GM18505 (cell line): ENCODE data around the gene USP14.
"Not testable (repeated sequence)": the region's sequence is repeated elsewhere in the genome, so short reads cannot be mapped to it uniquely, and the experiment has no call there.

Experiments
- ATAC-seq: cut with Tn5 transposase; IDR thresholded peaks from one replicate; pipeline ENCODE4 v1.9.1; 2021; ENCODE audit not compliant: unreplicated experiment
- POLR2A ChIP-seq: IDR thresholded peaks from 4 replicates; pipeline ENCODE4 v1.6.1; 2011; ENCODE audit warnings: borderline replicate concordance; ENCODE audit not compliant: insufficient read depth, insufficient read length; ENCODE audit errors: extremely low read depth

The USP14 gene

GRCh38 chr18:158128-159036 lies at the start of gene USP14:
USP14 (plus strand) TSS chr18:158557; CDS start chr18:158699, 142 bp downstream.
- TF ChIP-seq POLR2A: peak; percentile 74

GRCh38 chr18:108665-109063 lies 49.7 kb upstream of the USP14 start:
- peak; percentile 16 for ATAC-seq

More at GRCh38 chr18:158128-159036, at the start of gene USP14:
- ATAC-seq: peak; percentile 90

GRCh38 chr18:109130-109921 lies 49.0 kb upstream of the USP14 start:
- peak; percentile 14 for ATAC-seq

- ATAC-seq: not testable (repeated sequence)
Measured at GRCh38 chr18:109922-110261, 48.5 kb upstream of the USP14 start.

GRCh38 chr18:110351-111201 lies 47.8 kb upstream of the USP14 start:
- not testable (repeated sequence) for ATAC-seq

- ATAC-seq: no peak
Measured at GRCh38 chr18:111306-112014, 46.9 kb upstream of the USP14 start.

GRCh38 chr18:112015-112733 lies 46.2 kb upstream of the USP14 start:
- ATAC-seq: not testable (repeated sequence)

More at GRCh38 chr18:111306-112014, 46.9 kb upstream of the USP14 start:
- peak; percentile 47 for TF ChIP-seq POLR2A

GRCh38 chr18:120539-121260 lies 37.7 kb upstream of the USP14 start:
- not testable (repeated sequence) for ATAC-seq

- no peak for TF ChIP-seq POLR2A
- no peak for ATAC-seq
Measured at GRCh38 chr18:135045-135444, 23.3 kb upstream of the USP14 start.

- ATAC-seq: no peak
- no peak for TF ChIP-seq POLR2A
Measured at GRCh38 chr18:136433-136832, 21.9 kb upstream of the USP14 start.

GRCh38 chr18:137327-137726 lies 21.0 kb upstream of the USP14 start:
- ATAC-seq: no peak
- no peak for TF ChIP-seq POLR2A

GRCh38 chr18:140670-141266 lies 17.6 kb upstream of the USP14 start:
- no peak for ATAC-seq
- TF ChIP-seq POLR2A: no peak

- ATAC-seq: not testable (repeated sequence)
Measured at GRCh38 chr18:142624-143296, 15.6 kb upstream of the USP14 start.
